ENCODE results near the gene PRKAG2.

The PRKAG2 gene

DNA sequence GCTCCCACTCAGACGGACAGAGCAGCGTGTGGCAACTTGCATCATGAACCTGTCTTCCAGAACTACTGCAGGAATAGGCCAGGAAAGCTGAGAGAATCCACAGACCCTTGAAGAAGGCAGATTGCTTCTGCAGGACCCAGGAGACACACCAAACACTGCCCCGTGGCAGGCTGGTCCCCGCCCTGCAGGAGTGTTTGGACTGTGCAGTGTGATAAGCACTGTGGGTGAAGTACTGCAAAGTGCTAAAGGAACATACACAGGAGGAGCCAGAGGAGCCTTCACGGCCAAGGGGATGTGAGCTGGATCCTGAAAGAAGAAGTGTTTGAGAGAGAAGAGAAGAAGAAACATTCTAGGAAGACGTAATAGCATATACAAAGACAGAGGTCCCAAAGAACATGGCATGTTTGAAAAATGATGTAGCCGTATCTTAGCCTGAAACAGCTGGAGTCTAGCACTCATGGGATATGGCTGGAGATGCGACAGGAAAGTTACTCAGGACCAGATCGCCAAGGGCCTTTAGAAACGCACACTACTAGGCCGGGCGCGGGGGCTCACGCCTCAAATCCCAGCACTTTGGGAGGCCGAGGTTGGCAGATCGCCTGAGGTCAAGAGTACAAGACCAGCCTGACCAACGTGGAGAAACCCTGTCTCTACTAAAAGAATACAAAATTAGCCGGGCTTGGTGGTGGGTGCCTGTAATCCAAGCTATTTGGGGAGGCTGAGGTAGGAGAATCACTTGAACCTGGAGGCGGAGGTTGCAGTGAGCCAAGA lies 260.3 kb downstream of the PRKAG2 start:
- no peak for DNase-seq (ENCODE audit: low read depth)

DNA sequence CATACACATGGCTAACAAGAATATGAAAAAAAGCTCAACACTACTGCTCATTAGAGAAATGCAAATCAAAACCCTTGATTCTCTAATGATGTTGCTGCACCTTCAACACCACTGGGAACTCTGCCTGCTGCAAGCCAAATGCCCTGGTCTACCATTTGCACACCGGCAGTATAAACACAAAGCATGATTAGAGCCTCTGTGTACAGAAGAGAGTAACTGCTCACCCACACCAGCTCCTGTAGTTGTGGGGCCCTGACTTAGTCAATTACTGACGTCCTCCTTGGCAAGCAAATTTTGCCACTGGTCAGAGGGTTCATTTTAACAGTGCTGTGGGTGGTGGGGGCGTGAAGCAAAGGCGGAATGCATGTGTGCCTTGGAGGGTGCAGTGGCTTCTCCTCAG lies 261.1 kb downstream of the PRKAG2 start:
- DNase-seq (ENCODE audit: low read depth), result no peak

GRCh38 chr7:151615058-151615457 lies 261.9 kb downstream of the PRKAG2 start:
- no peak for DNase-seq (ENCODE audit: low read depth)

DNA sequence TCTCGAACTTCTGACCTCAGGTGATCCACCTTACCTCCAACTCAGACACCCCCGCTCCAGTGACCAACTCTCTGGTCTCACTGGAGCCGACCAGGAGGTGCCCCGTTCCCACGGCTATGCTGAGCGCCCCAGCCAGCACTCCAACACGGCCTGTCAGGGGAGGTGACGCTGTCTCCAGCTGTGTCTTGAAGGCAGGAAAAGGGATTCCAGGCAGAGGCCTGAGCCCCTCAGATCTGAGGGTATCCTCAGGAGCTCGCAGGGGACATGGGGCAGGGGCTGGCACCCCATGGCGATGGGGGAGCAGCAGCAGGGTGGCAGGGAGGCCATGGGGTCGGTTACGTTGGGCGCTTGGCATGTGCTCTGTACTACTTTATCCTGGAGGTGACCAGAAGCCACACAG lies 262.9 kb downstream of the PRKAG2 start:
- DNase-seq (ENCODE audit: low read depth), result no peak

- no peak for DNase-seq (ENCODE audit: low read depth)
These were observed 265.0 kb downstream of the PRKAG2 start for GRCh38 chr7:151611878-151612277.

DNA sequence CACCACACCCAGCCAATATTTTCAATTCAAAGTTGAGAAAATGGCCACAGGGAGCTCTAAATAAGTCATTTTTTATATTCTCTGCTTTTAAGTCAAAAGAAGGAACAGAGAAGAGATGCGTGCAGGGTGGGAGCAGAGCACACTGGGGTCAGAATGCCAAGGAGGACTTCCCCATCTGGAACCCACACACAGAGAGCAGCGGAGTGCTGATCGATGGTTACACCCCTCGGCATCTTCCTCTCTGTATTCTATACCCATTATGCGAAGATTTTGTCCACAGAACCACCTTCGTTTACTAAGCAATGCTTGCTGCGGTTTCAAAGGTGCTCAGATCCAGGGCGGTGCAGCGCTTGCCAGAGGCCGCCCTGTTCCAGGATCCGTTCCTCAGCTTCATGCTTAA lies 265.9 kb downstream of the PRKAG2 start:
- no peak for DNase-seq (ENCODE audit: low read depth)

GRCh38 chr7:151608031-151608551 lies 268.8 kb downstream of the PRKAG2 start:
- no peak for DNase-seq (ENCODE audit: low read depth)

- DNase-seq (ENCODE audit: low read depth), result no peak
These were observed 269.4 kb downstream of the PRKAG2 start for GRCh38 chr7:151607464-151607867.

GRCh38 chr7:151603951-151604350 lies 273.0 kb downstream of the PRKAG2 start:
- no peak for DNase-seq (ENCODE audit: low read depth)

DNA sequence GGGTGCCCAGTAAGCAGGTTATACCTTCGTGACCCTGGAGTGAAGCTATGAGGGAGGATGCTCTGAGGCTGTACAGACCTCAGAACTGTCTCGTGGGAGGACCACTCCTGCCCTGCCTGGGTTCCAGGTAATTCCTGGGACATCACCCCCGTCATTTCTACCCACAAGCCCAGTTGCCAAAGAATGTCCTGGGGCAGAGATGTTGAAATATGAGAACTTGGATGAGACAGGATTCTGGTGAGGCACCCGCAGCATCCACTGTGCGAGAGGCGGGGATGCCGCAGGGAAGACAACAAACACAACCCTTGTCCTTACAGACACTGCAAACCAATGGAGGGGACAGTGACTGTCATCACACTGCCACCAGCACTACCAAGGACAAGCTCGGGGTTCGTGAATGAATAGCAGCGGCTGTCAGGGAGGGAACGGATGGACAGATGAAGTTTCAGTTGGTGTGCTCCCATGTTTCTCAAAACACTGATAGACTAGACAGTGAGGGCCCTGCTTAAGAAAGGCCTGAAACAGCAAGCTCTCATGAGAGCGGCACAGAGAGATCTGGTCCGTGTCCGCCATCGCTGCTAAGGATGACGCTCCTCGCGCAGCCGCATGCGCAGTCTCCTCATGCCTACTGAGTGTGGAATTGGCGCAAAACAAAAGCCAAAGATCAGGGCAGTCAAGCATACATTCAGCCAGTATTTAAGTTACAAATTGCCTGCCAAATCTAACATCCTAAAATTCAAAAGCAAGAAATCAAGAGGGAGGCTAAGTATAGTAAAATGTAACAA lies 275.2 kb downstream of the PRKAG2 start:
- DNase-seq (ENCODE audit: low read depth), result no peak

- no peak for DNase-seq (ENCODE audit: low read depth)
These were observed 276.6 kb downstream of the PRKAG2 start for GRCh38 chr7:151600331-151600730.

DNA sequence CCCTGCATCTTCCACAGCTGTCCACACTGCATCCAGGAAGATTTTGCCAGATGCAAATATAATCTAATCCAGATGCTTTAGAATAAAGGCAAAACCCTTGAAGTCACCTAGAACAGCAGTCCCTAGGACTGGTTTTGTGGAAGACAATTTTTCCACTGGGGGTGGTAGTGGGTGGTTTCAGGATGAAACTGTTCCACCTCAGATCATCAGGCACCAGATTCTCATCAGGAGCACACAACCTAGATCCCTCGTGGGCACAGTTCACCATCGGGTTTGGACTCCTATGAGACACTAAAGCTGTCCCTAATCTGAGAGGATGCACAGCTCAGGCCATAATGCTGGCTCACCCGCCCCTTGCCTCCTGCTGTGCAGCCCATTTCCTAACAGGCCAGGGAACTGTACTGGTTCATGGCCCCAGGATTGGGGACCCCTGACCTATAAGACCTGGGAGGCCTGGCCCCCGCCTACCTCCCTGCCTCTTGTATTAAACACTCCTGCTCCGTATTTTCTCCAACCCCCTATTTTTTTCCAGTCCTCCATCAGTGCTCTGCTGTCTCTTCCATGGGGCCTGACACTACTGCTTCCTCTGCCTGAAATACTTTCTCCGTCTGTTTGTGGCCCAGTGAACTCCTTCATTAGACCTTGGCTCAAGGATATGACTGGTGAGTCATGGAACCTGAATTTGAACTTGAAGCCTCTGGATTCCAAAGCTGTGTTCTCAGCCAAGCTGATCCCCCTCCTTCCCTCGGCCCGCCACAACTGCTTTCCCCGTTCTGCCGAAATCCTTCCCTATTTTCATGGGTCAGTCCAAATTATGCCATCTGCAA lies 277.3 kb downstream of the PRKAG2 start:
- peak; percentile 85 for DNase-seq (ENCODE audit: low read depth)

- DNase-seq (ENCODE audit: low read depth), result peak; percentile 54
These were observed 279.1 kb downstream of the PRKAG2 start for GRCh38 chr7:151597541-151598444.

DNA sequence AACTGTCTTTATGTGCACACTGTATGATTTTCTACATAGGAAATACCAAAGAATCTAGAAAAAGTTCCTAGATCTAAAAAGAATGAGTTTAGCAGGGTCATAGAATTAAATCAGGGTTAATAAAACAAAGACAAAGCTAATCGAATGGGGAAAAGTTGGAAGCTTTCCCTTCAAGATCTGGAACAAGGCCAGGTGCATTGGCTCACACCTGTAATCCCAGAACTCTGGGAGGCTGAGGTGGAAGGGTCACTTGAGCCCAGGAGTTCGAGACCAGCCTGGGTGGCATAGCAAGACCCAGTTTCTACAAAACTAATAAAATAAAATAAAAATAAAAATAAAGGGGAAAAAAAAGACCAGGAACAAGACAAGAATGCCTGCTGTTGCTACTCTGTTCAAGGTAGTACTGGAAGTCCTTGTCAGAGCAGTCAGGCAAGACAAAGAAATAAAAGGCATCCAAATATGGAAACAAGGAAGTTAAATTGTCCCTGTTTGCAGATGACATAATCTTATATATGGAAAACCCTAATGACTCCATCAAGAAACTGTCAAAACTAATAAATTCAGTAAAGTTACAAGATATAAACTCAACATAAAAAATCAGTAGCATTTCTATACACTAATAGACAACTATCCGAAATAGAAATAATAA lies 281.1 kb downstream of the PRKAG2 start:
- no peak for DNase-seq (ENCODE audit: low read depth)

- peak; percentile 90 for DNase-seq (ENCODE audit: low read depth)
These were observed 283.9 kb downstream of the PRKAG2 start for GRCh38 chr7:151592868-151593486.

DNA sequence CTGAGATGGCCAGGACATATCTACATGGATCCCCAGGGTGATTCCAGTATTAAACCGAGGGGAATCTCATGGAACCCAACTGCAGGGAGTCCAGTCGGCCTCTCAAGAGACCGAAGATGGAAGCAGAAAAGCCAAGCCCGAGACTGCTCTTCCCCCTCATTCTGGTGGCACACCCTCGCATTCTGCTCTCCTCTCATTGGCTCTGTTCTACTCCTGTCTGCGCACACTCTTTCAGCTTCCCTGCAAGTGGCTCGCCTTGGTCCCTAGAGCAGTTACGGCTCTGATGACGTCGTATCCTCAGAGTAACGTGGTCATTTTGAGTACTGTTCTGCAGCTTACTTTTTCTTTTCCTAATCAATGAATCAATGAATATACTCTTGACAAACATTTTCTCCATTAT lies 284.6 kb downstream of the PRKAG2 start:
- DNase-seq (ENCODE audit: low read depth), result no peak

GRCh38 chr7:151591866-151592265 lies 285.0 kb downstream of the PRKAG2 start:
- no peak for DNase-seq (ENCODE audit: low read depth)

DNA sequence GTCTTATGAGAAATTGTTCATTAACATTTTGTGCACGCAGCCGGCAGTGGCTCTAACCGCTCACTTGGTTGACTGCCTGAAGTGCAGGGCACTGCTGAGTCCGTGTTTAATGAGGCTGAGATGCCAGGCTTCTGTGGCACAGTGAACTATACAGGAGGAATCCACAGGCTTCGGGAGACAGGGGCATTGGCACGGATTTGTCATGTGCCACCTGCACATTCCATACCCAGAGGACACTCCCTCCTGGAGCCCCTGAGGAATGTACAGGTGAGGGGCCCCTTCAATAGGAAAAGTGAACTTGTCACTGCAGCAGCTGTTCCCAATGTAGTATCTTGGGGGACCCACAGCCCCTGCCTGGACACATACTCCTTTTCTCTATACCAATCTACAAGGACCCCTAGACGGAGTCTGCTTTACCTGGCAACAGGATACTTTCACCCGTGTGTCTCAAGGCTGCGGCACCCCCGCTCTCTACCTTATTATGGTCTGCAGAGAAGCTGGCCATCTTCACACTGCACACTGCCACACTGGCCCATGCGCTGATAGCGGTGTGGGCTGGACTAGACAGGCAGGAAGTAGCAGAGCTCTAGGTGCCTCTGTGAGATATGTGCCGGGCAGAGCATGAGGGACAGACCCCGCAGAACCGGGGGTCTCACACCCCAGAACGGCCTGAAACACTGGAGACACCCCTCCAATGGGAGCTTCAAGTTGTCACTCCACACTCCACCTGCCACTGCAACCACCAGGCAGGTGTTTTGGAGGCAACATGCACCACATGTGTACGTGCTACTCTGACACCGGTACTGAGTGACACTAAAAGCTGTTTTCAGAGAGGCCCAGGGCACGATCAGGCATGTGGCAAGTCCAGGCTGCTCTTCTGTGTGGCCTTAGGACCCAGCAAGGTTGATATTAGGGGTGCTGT lies 285.8 kb downstream of the PRKAG2 start:
- DNase-seq (ENCODE audit: low read depth), result no peak

All from GM04504 (cell line).